Gastrocnemius medialis (tissue), 4 donors: ENCODE measurements around the gene TNS1. TPM values are rescaled to one million over a fixed set of nuclear protein-coding genes. Genes with fewer than 3 reads are reported as not detected.
A peak's percentile ranks its signal among the peaks of the same experiment; 100 is the strongest.

Experiments
- ATAC-seq, 2 donors: fragments of 150-250 bp; one replicate each; pipeline ENCODE4 v1.9.1; 2016
- DNase-seq, 2 donors: peaks; one replicate each; pipeline ENCODE4 v3.0.0-alpha.2; 2019
- H3K27ac ChIP-seq, 4 donors: fragments of 200-600 bp; sonication (generic); 1 replicate in 1 of 4; 2 replicates in 3 of 4; pipeline ENCODE4 v1.5.1; 2016 to 2018; ENCODE audit warnings: mild to moderate bottlenecking in 2 of 4, moderate library complexity in 1 of 4
- H3K27me3 ChIP-seq, 3 donors: fragments of 200-600 bp; sonication (generic) in 2 of 3; 1 replicate in 1 of 3; 2 replicates in 2 of 3; pipeline versions ENCODE4 v1.5.1 to v1.6.0; 2016 to 2019; ENCODE audit warnings: mild to moderate bottlenecking in 1 of 3, moderate library complexity in 1 of 3
- H3K36me3 ChIP-seq, 2 donors: fragments of 200-600 bp; sonication (generic) in 1 of 2; one replicate each; pipeline ENCODE4 v1.5.1; 2017 to 2018
- H3K4me1 ChIP-seq, 2 donors: fragments of 200-600 bp; sonication (generic) in 1 of 2; one replicate each; pipeline ENCODE4 v1.5.1; 2016 to 2017; ENCODE audit warnings: mild to moderate bottlenecking in 2 of 2
- H3K4me3 ChIP-seq, 4 donors: fragments of 200-600 bp; sonication (generic) in 3 of 4; 1 replicate in 1 of 4; 2 replicates in 3 of 4; pipeline ENCODE4 v1.5.1; 2016 to 2019; ENCODE audit warnings: mild to moderate bottlenecking in 2 of 4
- H3K9me3 ChIP-seq, 3 donors: fragments of 200-600 bp; sonication (generic) in 2 of 3; 1 replicate in 1 of 3; 2 replicates in 2 of 3; pipeline ENCODE4 v1.5.1; 2016 to 2019
- CTCF ChIP-seq, 5 experiments: fragments of 450-650 bp in 3 of 5; fragments of 200-600 bp in 2 of 5; sonication (generic) in 2 of 5; IDR thresholded peaks in 4 of 5; conservative IDR thresholded peaks in 1 of 5; 1 replicate in 4 of 5; 2 replicates in 1 of 5; pipeline ENCODE4 v1.5.1; 2016 to 2019; ENCODE audit warnings: antibody characterized with exemption in 5 of 5, mild to moderate bottlenecking in 3 of 5, moderate library complexity in 3 of 5
- POLR2A ChIP-seq, 2 donors: fragments of 450-650 bp; IDR thresholded peaks; one replicate each; pipeline ENCODE4 v1.6.1; 2017; ENCODE audit warnings: antibody characterized with exemption in 2 of 2, mild to moderate bottlenecking in 2 of 2, moderate library complexity in 2 of 2
- in situ Hi-C, 4 donors: fragments of 200-750 bp; cut with MboI; loops; one replicate each; pipeline versions ENCODE4 v1.15.0 to v1.8.0; 2017; ENCODE audit warnings: low sequenced_read_pairs in 4 of 4
- intact Hi-C: fragments of 100-400 bp; cut with DNase I; formaldehyde crosslinking; loops from one replicate; pipeline ENCODE4 v1.15.1; 2023; ENCODE audit warnings: low total_unique reads
- total RNA-seq, 4 donors: library from RNA; depleted of rRNA; stranded (reverse); fragments of >200 nt; gene quantifications; one replicate each; pipeline versions ENCODE4 v1.1.0 to v1.2.3, GENCODE V29; 2016

TNS1 gene
- total RNA-seq, 4 donors from 2014 or later = 407 to 670 (median 484) TPM

DNA sequence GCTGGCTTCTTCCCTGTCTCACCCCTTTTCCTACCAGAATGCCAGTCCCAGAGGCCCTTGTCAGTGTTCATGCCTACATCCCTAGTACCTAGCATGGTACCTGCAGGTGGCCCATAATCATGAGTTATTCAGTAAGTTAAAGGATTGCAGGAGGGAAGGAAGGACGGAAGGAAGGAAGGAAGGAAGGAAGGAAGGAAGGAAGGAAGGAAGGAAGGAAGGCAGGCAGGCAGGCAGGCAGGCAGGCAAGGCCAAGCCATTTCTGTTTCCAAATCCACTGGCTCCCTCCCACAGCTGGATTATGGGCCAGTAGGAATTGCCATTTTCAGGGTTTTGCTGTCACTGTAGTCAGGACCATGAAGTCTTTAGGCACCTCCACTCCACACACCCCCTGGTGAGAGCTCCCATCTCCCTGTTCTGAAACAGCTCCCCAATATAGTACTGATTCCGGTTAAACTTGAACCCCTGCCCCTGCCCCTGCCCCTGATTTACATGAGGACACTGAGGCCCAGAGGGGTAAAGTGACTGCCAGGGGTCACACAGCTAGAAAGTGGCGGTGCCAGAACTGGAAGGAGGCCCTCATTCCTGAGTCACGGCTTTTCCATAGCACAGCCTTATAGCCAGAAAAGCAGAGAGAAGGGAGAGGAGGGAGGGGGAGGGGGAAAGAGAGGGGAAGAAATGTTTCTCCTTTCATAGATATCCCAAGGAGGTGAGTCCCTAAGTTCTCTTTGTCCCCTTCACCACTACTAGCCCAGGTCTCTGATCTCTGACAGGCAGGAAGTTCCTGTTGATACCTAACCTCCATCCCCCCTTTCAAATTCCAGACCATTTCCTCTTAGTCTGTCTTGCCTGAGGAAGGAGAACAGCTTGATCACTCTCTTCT lies 12.2 kb upstream of the TNS1 start:
- in situ Hi-C loops (no loop called here), intact Hi-C loops (no loop called here)
- no peaks in the 10 kb centered on the region for H3K9me3 ChIP-seq
- H3K36me3 ChIP-seq = no peaks in the 10 kb centered on the region
- TF ChIP-seq POLR2A (IDR thresholded peaks at IDR 0.05) = no peak
- TF ChIP-seq CTCF (IDR thresholded peaks at IDR 0.05 in 4 of 5, conservative IDR thresholded peaks at IDR 0.05 in 1 of 5) = no peak
- H3K4me3 ChIP-seq = no peak overlapping the region
- no peak for DNase-seq
- H3K27ac ChIP-seq = peak overlapping the region in 3 of 4 donors; percentile 95 to 99 (median 98)
- ATAC-seq = no peak
- H3K4me1 ChIP-seq = peaks cover 60 to 65% of the 10 kb centered on the region in 2 donors
- H3K27me3 ChIP-seq = no peaks in the 10 kb centered on the region

- Histone ChIP-seq H3K9me3 (no peaks in the 10 kb centered on the region), H3K4me3 (no peak overlapping the region), H3K36me3 (no peaks in the 10 kb centered on the region), H3K4me1 (peaks cover 55% of the 10 kb centered on the region in 2 donors), H3K27me3 (no peaks in the 10 kb centered on the region), H3K27ac (no peak overlapping the region)
- ATAC-seq = no peak
- intact Hi-C loops = no loop called here
- no peak for DNase-seq
- in situ Hi-C loops = no loop called here
- no peak for TF ChIP-seq CTCF (IDR thresholded peaks at IDR 0.05 in 4 of 5, conservative IDR thresholded peaks at IDR 0.05 in 1 of 5)
- TF ChIP-seq POLR2A (IDR thresholded peaks at IDR 0.05) = no peak
Measured at GRCh38 chr2:218013289-218013688, 10.5 kb upstream of the TNS1 start.

DNA sequence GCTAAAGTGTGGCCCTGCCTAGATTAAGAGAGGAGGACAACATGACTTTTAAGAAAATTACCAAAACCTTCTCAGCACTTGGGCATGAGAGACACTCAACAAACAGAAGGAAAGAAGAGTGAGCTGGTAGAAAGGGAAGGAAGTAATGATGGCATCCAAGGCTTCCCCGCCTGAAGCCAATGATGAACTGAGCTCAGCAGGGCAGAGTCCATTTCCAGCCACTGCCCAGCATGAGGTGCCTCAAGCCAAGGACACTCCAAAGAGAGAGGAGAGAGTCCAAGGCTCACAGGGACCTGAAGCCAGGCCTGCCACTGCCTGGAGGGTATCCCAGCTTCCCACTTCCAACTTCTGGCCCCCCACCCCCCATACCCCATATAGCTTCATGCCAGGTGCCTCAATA lies 9.5 kb upstream of the TNS1 start:
- no peak for DNase-seq
- intact Hi-C loops = no loop called here
- no peak for ATAC-seq
- H3K9me3 ChIP-seq = no peaks in the 10 kb centered on the region
- in situ Hi-C loops = no loop called here
- H3K4me3 ChIP-seq = no peak overlapping the region
- H3K4me1 ChIP-seq = peaks cover 47 to 53% of the 10 kb centered on the region in 2 donors
- H3K36me3 ChIP-seq = no peaks in the 10 kb centered on the region
- no peak for TF ChIP-seq CTCF (IDR thresholded peaks at IDR 0.05 in 4 of 5, conservative IDR thresholded peaks at IDR 0.05 in 1 of 5)
- TF ChIP-seq POLR2A (IDR thresholded peaks at IDR 0.05) = no peak
- no peaks in the 10 kb centered on the region for H3K27me3 ChIP-seq
- no peak overlapping the region for H3K27ac ChIP-seq

DNA sequence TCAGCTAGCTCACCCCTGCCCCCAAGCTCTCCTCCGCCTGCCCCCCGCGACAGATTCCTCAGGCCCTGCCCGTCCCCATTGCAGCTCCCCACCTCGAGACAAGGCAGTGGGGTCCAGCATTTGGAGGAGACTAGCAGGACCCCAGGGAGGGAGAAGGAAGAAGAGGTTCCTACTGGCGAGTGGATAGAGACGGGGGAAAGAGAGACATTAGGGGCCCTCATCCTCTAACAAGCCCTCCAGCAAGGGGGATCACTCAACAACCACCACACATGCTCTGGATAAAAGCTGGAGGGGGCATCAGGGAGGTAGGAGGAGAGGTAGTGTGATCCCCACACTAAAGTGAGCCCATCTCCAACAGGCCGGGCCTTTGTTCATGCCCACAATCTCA lies 8.9 kb upstream of the TNS1 start:
- Histone ChIP-seq H3K27me3 (no peaks in the 10 kb centered on the region), H3K9me3 (no peaks in the 10 kb centered on the region), H3K27ac (no peak overlapping the region), H3K4me1 (peaks cover 40 to 53% of the 10 kb centered on the region in 2 donors), H3K36me3 (no peaks in the 10 kb centered on the region), H3K4me3 (no peak overlapping the region)
- intact Hi-C loops (loop anchor here (2.0 kb wide), 1 partner anchor 23 kb away; no protein-coding TSS in a partner anchor), in situ Hi-C loops (no loop called here)
- ATAC-seq (no peak), DNase-seq (no peak)
- TF ChIP-seq POLR2A (IDR thresholded peaks at IDR 0.05) (no peak), CTCF (IDR thresholded peaks at IDR 0.05 in 4 of 5, conservative IDR thresholded peaks at IDR 0.05 in 1 of 5) (no peak)
